Endothelial cell of umbilical vein (primary cell): Measurements from ENCODE around the gene IRX1. TPM values are rescaled to one million over a fixed set of nuclear protein-coding genes. Genes with fewer than 3 reads are reported as not detected.

Experiments used
- BruUV-seq: library from RNA; stranded (reverse); fragments of 400-500 nt; replicated peaks from 2 replicates; lab custom pipeline; 2021; lab: Mats Ljungman, UMichigan
- CTCF ChIA-PET: fragments of 300-600, 350-600 bp; sonication (Branson Sonifier 250); formaldehyde crosslinking; loops from one replicate; lab custom pipeline; 2021; ENCODE audit warnings: antibody characterized with exemption, inconsistent platforms; lab: Charles Lee
- POLR2A ChIA-PET: fragments of 300-600, 350-600 bp; sonication (Branson Sonifier 250); formaldehyde crosslinking; loops from one replicate; lab custom pipeline; 2021; ENCODE audit warnings: antibody characterized with exemption, inconsistent platforms; lab: Charles Lee
- DNase-seq: peaks from one replicate; pipeline ENCODE4 v3.0.0-alpha.2; 2011; ENCODE audit warnings: low read depth, low spot score
- FAIRE-seq: peaks from 2 replicates; lab custom pipeline; 2011; peaks lifted over from hg19 to GRCh38; lab: Jason Lieb, UNC
- H2AFZ ChIP-seq: 2 replicates; pipeline ENCODE4 v1.6.0; 2012; ENCODE audit warnings: low read depth, low read length, control low read depth, inconsistent platforms
- H3K27ac ChIP-seq: 2 replicates; pipeline ENCODE4 v1.5.1; 2011; ENCODE audit warnings: low read depth, mild to moderate bottlenecking, control low read depth, low read length, moderate library complexity; ENCODE audit not compliant: insufficient read depth
- H3K27me3 ChIP-seq, 2 experiments: 2 replicates each; pipeline versions ENCODE4 v1.6.0 to v1.6.1; 2011; ENCODE audit warnings: low read length in 2 of 2, mixed read lengths in 1 of 2; ENCODE audit not compliant: control insufficient read depth in 2 of 2, insufficient read depth in 2 of 2
- H3K36me3 ChIP-seq, 2 experiments: 2 replicates in 1 of 2; 3 replicates in 1 of 2; pipeline ENCODE4 v1.5.1; 2011; ENCODE audit warnings: low read length in 2 of 2, mild to moderate bottlenecking in 1 of 2, moderate library complexity in 1 of 2; ENCODE audit not compliant: control insufficient read depth in 2 of 2, insufficient read depth in 2 of 2; ENCODE audit errors: extremely low read depth in 1 of 2
- H3K4me1 ChIP-seq: 3 replicates; pipeline ENCODE4 v1.5.1; 2011; ENCODE audit warnings: mild to moderate bottlenecking, low read length; ENCODE audit not compliant: control insufficient read depth, insufficient read depth; ENCODE audit errors: extremely low read depth
- H3K4me2 ChIP-seq: 2 replicates; pipeline ENCODE4 v1.6.1; 2011; ENCODE audit warnings: low read length, control low read depth, mixed read lengths; ENCODE audit not compliant: insufficient read depth
- H3K4me3 ChIP-seq, 3 experiments: fragments of 200-600 bp in 1 of 3; sonication (generic), shearing (Covaris generic) in 1 of 3; replicated peaks in 1 of 3; 2 replicates each; pipeline ENCODE4 v1.5.1; 2011 to 2016; ENCODE audit warnings: control low read depth in 3 of 3, low read length in 3 of 3, mild to moderate bottlenecking in 2 of 3, inconsistent platforms in 1 of 3, low read depth in 1 of 3, moderate library complexity in 1 of 3; ENCODE audit not compliant: insufficient read depth in 1 of 3
- H3K79me2 ChIP-seq: 2 replicates; pipeline ENCODE4 v1.6.0; 2012; ENCODE audit warnings: low read length, inconsistent platforms; ENCODE audit not compliant: control insufficient read depth, insufficient read depth
- H3K9ac ChIP-seq: replicated peaks from 2 replicates; pipeline ENCODE3; 2011; ENCODE audit warnings: low read length, control low read depth; ENCODE audit not compliant: insufficient read depth; ENCODE audit errors: extremely low read depth
- H3K9me1 ChIP-seq: replicated peaks from 3 replicates; pipeline ENCODE4 v1.6.0; 2011; ENCODE audit warnings: mild to moderate bottlenecking, low read length; ENCODE audit not compliant: control insufficient read depth, insufficient read depth; ENCODE audit errors: extremely low read depth
- H3K9me3 ChIP-seq: replicated peaks from 2 replicates; pipeline ENCODE4 v1.5.1; 2012; ENCODE audit warnings: low read length, inconsistent platforms; ENCODE audit not compliant: control insufficient read depth, insufficient read depth
- H4K20me1 ChIP-seq: replicated peaks from 2 replicates; pipeline ENCODE3; 2011; ENCODE audit warnings: mild to moderate bottlenecking, low read length; ENCODE audit not compliant: control insufficient read depth, insufficient read depth; ENCODE audit errors: extremely low read depth
- CTCF ChIP-seq, 2 donors: IDR thresholded peaks; 1 replicate in 1 of 2; 2 replicates in 1 of 2; pipeline ENCODE4 v1.5.1; 2011; ENCODE audit warnings: low read length in 2 of 2, mild to moderate bottlenecking in 2 of 2, moderate library complexity in 2 of 2, control low read depth in 1 of 2, inconsistent platforms in 1 of 2, low read depth in 1 of 2; ENCODE audit not compliant: insufficient read depth in 1 of 2; ENCODE audit errors: extremely low read depth in 1 of 2
- EZH2 ChIP-seq: IDR thresholded peaks from 2 replicates; pipeline ENCODE4 v1.6.1; 2012; ENCODE audit warnings: borderline replicate concordance, low read depth, mild to moderate bottlenecking, moderate library complexity, low read length, inconsistent platforms; ENCODE audit not compliant: severe bottlenecking
- FOS ChIP-seq: IDR thresholded peaks from 2 replicates; pipeline ENCODE4 v1.6.1; 2011; ENCODE audit warnings: mild to moderate bottlenecking, low read length, moderate library complexity, borderline replicate concordance; ENCODE audit not compliant: insufficient read depth
- GATA2 ChIP-seq: IDR thresholded peaks from 2 replicates; pipeline ENCODE4 v1.7.0; 2011; ENCODE audit warnings: low read depth, mild to moderate bottlenecking, moderate library complexity, mixed read lengths, low read length; ENCODE audit not compliant: insufficient read length, insufficient read depth
- JUN ChIP-seq: IDR thresholded peaks from 2 replicates; pipeline ENCODE4 v1.6.1; 2011; ENCODE audit warnings: borderline replicate concordance, low read depth; ENCODE audit not compliant: insufficient read length, insufficient read depth
- MYC ChIP-seq: IDR thresholded peaks from one replicate; pipeline ENCODE4 v1.6.1; 2011; ENCODE audit warnings: mild to moderate bottlenecking, low read depth, low read length
- POLR2A ChIP-seq: IDR thresholded peaks from 2 replicates; pipeline ENCODE4 v1.6.1; 2012; ENCODE audit warnings: low read depth, mild to moderate bottlenecking, control low read depth, low read length
- POLR2AphosphoS5 ChIP-seq: IDR thresholded peaks from 2 replicates; pipeline ENCODE4 v1.6.1; 2012; ENCODE audit warnings: low read depth, mild to moderate bottlenecking, control low read depth, low read length, moderate library complexity; ENCODE audit not compliant: insufficient read depth
- dilution Hi-C: fragments of 300-500 bp; cut with MboI; formaldehyde crosslinking; loops from one replicate; pipeline ENCODE4 v1.15.0; 2019; ENCODE audit warnings: low sequenced_read_pairs; ENCODE audit not compliant: extremely low pct_ligation_motif_present
- intact Hi-C: fragments of 100-400 bp; cut with micrococcal nuclease; formaldehyde crosslinking; loops from one replicate; pipeline ENCODE4 v1.10.0; 2022
- polyA plus RNA-seq, 4 experiments: library from polyadenylated mRNA; depleted of rRNA in 3 of 4; stranded (reverse) in 3 of 4; unstranded in 1 of 4; fragments of >200 nt; gene quantifications; 2 replicates each; pipeline versions ENCODE4 v1.2.1 to v1.2.3, GENCODE V29; 2011 to 2012; ENCODE audit warnings: missing spikeins in 1 of 4
- total RNA-seq: library from RNA; stranded (reverse); gene quantifications from 2 replicates; pipeline ENCODE4 v1.2.3, GENCODE V29; 2021
- TF ChIP-seq, protein P1 (sequence below): IDR thresholded peaks from 2 replicates; pipeline ENCODE4 v1.6.1; 2011; ENCODE audit not compliant: insufficient read depth, insufficient read length

Gene IRX1
- total and polyA plus RNA-seq, 2 donors (not counting 3 experiments of a cell fraction or from before 2014, with no cell fraction given), result not detected

GRCh38 chr5:3625626-3626025 is 30.0 kb downstream of the IRX1 start:
- Histone ChIP-seq H4K20me1 (no peaks in the 10 kb centered on the region), H3K79me2 (no peaks in the 10 kb centered on the region), H3K4me2 (no peak overlapping the region), H3K27ac (no peak overlapping the region), H3K4me1 (no peaks in the 10 kb centered on the region), H3K36me3 (no peaks in the 10 kb centered on the region), H2AFZ (no peak overlapping the region), H3K9ac (no peak overlapping the region), H3K9me1 (no peaks in the 10 kb centered on the region), H3K9me3 (no peaks in the 10 kb centered on the region), H3K27me3 (no peaks in the 10 kb centered on the region), H3K4me3 (no peak overlapping the region)
- POLR2A ChIA-PET, result no interaction called here
- no peak for TF ChIP-seq MYC
- TF ChIP-seq, protein P1, sequence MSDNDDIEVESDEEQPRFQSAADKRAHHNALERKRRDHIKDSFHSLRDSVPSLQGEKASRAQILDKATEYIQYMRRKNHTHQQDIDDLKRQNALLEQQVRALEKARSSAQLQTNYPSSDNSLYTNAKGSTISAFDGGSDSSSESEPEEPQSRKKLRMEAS, result no peak
- TF ChIP-seq POLR2A, result no peak
- TF ChIP-seq JUN, result no peak
- TF ChIP-seq CTCF (IDR thresholded peaks at IDR 0.05; ENCODE audit: extremely low read depth in 1 of 2, insufficient read depth in 1 of 2, low read depth in 1 of 2, low read length in 2 of 2), result no peak
- TF ChIP-seq POLR2AphosphoS5, result no peak
- TF ChIP-seq EZH2, result no peak
- no peak for TF ChIP-seq GATA2
- no peak for TF ChIP-seq FOS
- CTCF ChIA-PET, result no interaction called here
- no peak for FAIRE-seq
- intact Hi-C loops, result no loop called here
- no peak for DNase-seq
- dilution Hi-C loops, result no loop called here
- BruUV-seq, result no TSS peak
